ENCODE data around the gene SLC47A2. TPM values are rescaled to one million over a fixed set of nuclear protein-coding genes. Genes with fewer than 3 reads are reported as not detected.

SLC47A2 gene
- polyA plus RNA-seq, 1 donor (not counting 4 experiments of a cell fraction or from before 2014, with no cell fraction given): 0.88 TPM

DNA sequence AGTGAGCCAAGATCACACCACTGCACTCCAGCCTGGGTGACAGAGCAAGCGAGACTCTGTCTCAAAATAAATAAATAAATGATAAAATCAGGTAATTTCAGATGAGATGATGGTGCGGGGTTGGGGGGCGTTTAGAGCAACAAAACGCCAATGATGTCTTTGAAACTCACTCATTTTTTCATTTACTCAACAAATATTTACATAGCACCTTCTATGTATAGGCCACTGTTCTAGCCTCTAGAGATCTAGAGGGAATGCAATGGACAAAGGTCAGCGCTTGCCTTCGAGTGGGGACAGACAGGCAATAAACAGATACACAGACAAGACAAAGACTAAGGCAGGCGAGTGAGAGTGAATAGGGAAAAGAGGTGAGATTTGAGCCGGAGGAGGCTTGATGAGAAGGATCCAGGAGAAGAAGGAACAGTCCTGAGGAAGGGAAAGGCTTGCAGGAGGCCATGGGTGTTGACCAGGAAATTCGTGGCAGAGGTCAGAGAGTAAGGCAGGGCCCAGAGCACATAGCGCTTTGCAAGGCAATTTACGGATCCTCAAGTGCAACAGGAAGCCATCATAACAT, 17.7 kb upstream of the SLC47A2 start:
- Histone ChIP-seq H3K4me2 (ENCODE audit: control insufficient read depth, extremely low read depth, insufficient read depth, low read depth, low read length) (no peak overlapping the region), H3K36me3 (ENCODE audit: control insufficient read depth in 2 of 2, extremely low read depth in 1 of 2, insufficient read depth in 2 of 2, low read length in 2 of 2) (no peaks in the 10 kb centered on the region), H4K20me1 (ENCODE audit: control insufficient read depth, extremely low read depth, insufficient read depth, low read length) (no peaks in the 10 kb centered on the region), H3K27ac (ENCODE audit: control insufficient read depth, insufficient read depth, low read length) (no peak overlapping the region), H3K4me3 (ENCODE audit: control insufficient read depth in 2 of 3, extremely low read depth in 1 of 3, insufficient read depth in 2 of 3, low read depth in 1 of 3, low read length in 3 of 3) (no peak overlapping the region), H2AFZ (ENCODE audit: control insufficient read depth, low read length) (no peak overlapping the region), H3K9me3 (ENCODE audit: control insufficient read depth, low read depth, low read length) (no peaks in the 10 kb centered on the region), H3K9ac (ENCODE audit: control insufficient read depth, extremely low read depth, insufficient read depth, low read length) (no peak overlapping the region), H3K9me1 (ENCODE audit: control insufficient read depth, extremely low read depth, insufficient read depth, low read length) (no peaks in the 10 kb centered on the region), H3K79me2 (ENCODE audit: control insufficient read depth, insufficient read depth, low read length) (no peaks in the 10 kb centered on the region), H3K27me3 (ENCODE audit: control insufficient read depth, extremely low read depth, insufficient read depth, low read length) (no peaks in the 10 kb centered on the region), H3K4me1 (ENCODE audit: control insufficient read depth, extremely low read depth, insufficient read depth, low read length) (no peaks in the 10 kb centered on the region)
- TF ChIP-seq, protein P1, sequence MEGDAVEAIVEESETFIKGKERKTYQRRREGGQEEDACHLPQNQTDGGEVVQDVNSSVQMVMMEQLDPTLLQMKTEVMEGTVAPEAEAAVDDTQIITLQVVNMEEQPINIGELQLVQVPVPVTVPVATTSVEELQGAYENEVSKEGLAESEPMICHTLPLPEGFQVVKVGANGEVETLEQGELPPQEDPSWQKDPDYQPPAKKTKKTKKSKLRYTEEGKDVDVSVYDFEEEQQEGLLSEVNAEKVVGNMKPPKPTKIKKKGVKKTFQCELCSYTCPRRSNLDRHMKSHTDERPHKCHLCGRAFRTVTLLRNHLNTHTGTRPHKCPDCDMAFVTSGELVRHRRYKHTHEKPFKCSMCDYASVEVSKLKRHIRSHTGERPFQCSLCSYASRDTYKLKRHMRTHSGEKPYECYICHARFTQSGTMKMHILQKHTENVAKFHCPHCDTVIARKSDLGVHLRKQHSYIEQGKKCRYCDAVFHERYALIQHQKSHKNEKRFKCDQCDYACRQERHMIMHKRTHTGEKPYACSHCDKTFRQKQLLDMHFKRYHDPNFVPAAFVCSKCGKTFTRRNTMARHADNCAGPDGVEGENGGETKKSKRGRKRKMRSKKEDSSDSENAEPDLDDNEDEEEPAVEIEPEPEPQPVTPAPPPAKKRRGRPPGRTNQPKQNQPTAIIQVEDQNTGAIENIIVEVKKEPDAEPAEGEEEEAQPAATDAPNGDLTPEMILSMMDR (optimal IDR thresholded peaks at IDR 0.05 in 1 of 3, IDR thresholded peaks at IDR 0.05 in 1 of 3, conservative IDR thresholded peaks at IDR 0.05 in 1 of 3; ENCODE audit: extremely low read depth in 1 of 3, insufficient read depth in 2 of 3, low read length in 3 of 3): no peak
- no peak for TF ChIP-seq EZH2 (IDR thresholded peaks at IDR 0.05; ENCODE audit: low read length)
- dilution Hi-C loops (cut with MboI; ENCODE audit: extremely low pct_ligation_motif_present, low sequenced_read_pairs): no loop called here
- no peak for FAIRE-seq
- no peak for DNase-seq (ENCODE audit: low read depth, low spot score)

DNA sequence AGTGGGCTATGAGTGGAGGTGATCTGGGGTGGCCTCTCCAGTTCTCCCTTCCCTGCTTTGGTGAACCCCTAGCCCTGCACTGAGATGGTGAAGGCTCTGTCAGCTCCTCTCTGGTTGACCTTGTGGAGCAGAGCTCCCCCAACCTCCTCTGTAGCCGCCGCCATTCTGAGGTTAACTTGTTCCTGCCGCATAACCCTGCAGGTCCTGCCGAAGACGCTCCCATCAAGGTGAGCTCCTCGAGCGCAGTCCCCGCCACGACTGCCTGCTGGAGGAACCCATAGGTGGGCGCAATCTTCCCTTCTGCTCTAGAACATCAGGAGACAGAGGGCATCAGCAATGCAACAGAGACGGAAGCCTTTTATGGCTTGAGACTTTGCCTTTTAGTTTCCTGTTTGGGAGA, 15.2 kb upstream of the SLC47A2 start:
- no peaks in the 10 kb centered on the region for H3K79me2 ChIP-seq (ENCODE audit: control insufficient read depth, insufficient read depth, low read length)
- no peak overlapping the region for H3K9ac ChIP-seq (ENCODE audit: control insufficient read depth, extremely low read depth, insufficient read depth, low read length)
- no peaks in the 10 kb centered on the region for H3K27me3 ChIP-seq (ENCODE audit: control insufficient read depth, extremely low read depth, insufficient read depth, low read length)
- no peaks in the 10 kb centered on the region for H3K36me3 ChIP-seq (ENCODE audit: control insufficient read depth in 2 of 2, extremely low read depth in 1 of 2, insufficient read depth in 2 of 2, low read length in 2 of 2)
- no peaks in the 10 kb centered on the region for H3K9me3 ChIP-seq (ENCODE audit: control insufficient read depth, low read depth, low read length)
- H2AFZ ChIP-seq (ENCODE audit: control insufficient read depth, low read length): no peak overlapping the region
- H3K27ac ChIP-seq (ENCODE audit: control insufficient read depth, insufficient read depth, low read length): no peak overlapping the region
- H3K4me2 ChIP-seq (ENCODE audit: control insufficient read depth, extremely low read depth, insufficient read depth, low read depth, low read length): no peak overlapping the region
- dilution Hi-C loops (cut with MboI; ENCODE audit: extremely low pct_ligation_motif_present, low sequenced_read_pairs): no loop called here
- H3K4me1 ChIP-seq (ENCODE audit: control insufficient read depth, extremely low read depth, insufficient read depth, low read length): peaks cover 16% of the 10 kb centered on the region
- TF ChIP-seq, protein P1 (optimal IDR thresholded peaks at IDR 0.05 in 1 of 3, IDR thresholded peaks at IDR 0.05 in 1 of 3, conservative IDR thresholded peaks at IDR 0.05 in 1 of 3; ENCODE audit: extremely low read depth in 1 of 3, insufficient read depth in 2 of 3, low read length in 3 of 3): no peak
- TF ChIP-seq EZH2 (IDR thresholded peaks at IDR 0.05; ENCODE audit: low read length): no peak
- no peaks in the 10 kb centered on the region for H3K9me1 ChIP-seq (ENCODE audit: control insufficient read depth, extremely low read depth, insufficient read depth, low read length)
- FAIRE-seq: no peak
- no peak for DNase-seq (ENCODE audit: low read depth, low spot score)
- no peaks in the 10 kb centered on the region for H4K20me1 ChIP-seq (ENCODE audit: control insufficient read depth, extremely low read depth, insufficient read depth, low read length)
- H3K4me3 ChIP-seq (ENCODE audit: control insufficient read depth in 2 of 3, extremely low read depth in 1 of 3, insufficient read depth in 2 of 3, low read depth in 1 of 3, low read length in 3 of 3): no peak overlapping the region
